T-helper 22 cell (primary cell): ENCODE results near the gene JUN.

ENCODE experiments used
- DNase-seq: peaks from one replicate; pipeline ENCODE4 v3.0.0-alpha.2; 2020; ENCODE audit warnings: low read depth

JUN gene

DNA sequence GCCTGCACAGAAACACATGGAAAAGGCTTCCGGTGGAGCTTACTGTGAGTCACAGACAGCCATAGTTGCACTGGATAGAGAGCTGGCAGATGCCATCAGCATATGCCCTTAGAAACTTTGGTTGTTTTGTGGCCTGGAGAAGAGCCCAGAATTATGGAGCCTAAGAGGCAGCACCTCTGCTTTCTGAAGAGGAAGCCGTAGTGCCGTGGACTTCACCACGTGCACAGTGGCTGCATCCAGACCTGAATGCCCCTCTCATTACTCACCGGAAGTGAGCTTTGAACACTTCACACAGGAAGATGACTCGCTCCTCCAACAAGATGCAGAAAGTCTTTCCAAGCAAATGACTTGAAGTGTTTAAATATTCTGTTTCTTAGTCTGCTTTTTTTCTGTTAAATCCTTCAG, 28.4 kb downstream of the JUN start:
- peak; percentile 14 for DNase-seq

DNA sequence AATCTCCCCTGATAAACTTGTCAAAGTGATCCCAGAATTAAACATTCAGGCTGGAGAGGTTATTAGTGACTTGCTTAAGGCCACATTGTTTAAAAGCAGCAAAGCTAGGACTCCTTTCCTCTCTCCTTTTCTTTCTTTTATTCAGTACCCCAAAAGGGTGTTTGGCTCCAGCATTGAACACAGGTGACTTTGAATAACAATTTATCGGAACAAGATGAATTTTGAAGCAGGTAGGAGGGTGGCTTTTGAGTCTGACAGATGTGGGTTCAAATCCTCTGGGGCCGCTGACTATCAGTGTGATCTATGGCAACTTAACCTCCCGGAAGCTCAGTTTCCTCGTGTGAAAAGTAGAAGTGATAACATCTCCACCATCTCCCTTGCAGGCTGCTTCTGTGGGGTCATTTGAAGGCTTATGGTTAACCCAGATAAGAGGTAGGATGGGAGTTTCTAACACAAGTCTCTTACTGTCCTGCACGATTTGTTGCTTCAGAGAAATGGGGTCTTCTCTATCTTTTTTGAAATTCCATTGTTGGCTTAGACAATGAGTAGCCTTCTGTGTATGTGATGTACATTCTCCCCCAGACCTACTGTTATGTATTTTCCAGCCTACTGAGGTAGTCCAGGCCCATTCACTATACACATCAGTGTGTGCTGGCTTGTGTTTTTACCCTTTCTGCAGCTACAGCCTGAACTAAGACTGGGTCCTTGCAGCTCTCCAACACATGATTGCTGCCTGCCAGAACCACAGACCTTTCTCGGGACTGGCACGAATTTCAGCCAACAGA, 29.0 kb downstream of the JUN start:
- no peak for DNase-seq

DNA sequence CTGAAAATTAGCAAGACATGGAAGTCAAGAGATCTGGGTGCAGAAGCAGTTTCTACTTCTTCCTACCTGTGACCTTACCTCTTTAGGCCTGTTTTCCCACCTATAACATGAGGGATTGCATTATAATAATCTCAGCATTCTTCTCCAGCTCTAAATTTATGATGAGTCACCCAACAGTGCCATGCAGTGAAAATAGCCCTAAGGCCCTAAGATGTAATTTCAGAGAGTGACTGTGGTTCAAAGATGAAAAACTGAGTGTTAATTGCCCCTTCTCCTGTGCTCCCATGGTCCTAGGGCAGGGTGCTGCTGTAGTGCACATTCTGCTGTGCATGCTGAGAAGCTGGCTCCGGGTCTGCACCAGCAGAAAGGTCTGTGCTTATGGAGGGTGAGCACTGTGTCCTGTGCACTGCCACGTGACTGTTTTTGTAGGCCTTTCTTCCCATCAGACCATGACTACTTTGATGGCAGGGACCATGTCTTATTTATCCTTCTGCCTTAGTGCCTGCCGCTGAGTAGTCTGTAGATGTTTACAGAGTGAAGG, 29.7 kb downstream of the JUN start:
- DNase-seq: no peak

DNA sequence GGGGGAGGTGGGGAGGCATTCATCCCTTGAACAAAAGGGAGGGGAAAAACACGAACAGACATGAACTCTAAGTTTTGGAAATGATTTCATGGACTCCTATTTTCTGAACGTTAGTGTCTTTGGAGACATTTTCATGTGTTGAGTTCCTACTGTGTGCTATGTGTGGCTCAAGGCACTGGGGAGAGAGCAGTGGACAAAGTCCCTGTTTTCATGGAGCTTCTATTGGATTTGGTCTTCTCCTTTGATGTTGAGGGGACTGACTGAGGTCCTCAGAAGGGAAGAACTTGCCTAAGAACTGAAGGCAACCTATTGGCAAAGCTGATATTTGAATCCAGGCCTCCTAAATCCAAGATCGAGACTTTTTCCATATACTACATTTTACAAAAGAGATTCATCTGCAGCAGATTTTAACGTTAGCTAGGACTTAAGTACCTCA, 30.4 kb downstream of the JUN start:
- DNase-seq: no peak

DNA sequence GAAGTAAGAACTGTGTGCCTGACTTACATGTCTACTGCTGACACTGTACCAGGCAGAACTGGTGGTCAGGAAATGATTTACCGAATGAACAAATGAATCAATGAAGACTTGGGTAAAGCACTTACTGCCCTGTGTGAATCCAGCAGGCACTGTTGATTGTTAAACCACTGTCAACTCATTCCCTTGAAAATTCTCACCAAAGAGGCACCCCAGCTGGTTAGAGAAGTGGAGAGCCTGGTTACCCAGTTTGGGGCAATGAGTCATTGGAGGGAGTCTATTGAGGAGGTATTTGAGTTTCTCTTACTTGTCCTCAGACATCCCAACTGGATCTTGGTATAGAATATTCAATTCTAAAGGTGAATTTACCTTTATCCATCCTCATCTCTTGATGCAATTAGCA, 34.2 kb downstream of the JUN start:
- no peak for DNase-seq

DNA sequence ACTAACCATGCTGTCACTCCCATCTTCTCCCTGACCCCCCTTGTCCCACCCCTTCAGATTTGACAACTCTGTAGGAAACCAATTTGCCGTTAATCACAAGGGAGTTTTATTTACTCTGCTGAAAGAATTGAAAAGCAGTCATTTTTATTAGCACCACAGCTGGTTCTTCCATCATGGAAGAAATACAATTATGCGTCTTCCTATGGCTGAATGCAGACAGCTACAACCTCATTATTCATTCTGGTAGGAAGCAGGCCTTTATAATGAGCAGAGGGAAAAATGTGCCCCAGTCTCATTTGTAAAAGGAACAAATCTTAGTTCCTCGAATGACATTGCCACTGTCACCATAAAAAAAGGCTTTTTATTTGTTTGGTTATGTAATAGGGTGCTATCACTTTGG, 35.2 kb downstream of the JUN start:
- DNase-seq: no peak

DNA sequence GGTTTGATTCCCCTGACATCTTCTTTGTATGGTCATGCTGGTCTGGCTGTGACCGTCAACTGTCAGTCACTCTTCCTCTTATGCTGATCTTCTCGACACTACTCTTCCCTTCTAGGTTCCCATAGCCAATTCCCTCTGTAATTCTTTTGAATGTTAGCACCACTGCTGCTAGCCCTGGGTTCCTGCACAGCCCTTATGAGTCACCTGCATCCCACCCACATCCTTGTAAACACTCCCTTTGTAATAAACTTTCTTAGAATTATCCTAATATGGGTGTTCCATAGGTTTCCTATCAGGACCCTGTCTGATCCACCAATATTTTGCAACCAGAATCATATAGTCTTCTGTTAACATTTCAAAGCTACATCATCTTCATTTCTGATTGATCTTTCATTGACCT, 37.1 kb downstream of the JUN start:
- DNase-seq: no peak

DNA sequence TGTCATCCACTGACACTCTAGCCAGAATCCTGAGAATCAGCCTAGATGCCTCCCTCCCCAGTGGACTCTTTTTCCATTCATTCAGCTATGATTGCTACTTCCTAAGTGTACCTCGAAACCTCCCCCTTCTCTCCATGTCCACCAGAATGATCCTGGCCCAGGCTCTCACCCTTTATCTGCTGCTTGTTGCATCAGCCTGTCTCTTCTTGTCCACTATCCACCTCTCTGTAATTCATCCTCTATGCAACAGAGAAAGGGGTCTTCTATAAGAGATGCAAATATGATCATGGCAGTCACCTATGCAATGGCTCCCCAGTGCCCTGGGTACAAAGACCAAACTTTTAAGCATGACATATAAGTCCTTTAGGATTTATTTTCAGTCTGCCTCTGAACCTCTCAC, 37.7 kb downstream of the JUN start:
- DNase-seq: no peak

DNA sequence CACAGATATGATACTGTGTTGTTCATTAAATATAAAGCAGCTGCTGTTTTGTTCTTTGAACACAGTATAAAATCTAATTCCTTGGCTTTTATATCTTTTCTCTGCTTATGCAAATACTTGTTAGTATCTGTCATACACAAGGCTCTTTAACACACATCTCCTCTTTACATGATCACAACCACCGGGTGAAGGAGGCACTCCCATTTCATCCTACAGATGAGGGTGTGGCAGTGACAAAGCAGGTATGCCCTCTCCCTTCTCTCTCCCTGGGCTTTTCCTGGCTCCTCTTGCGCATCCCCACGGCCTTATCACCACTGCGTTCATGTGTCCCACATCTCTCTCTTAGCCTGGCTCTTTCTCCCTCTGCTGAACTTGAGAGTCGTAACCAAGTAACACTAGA, 38.2 kb downstream of the JUN start:
- no peak for DNase-seq

DNA sequence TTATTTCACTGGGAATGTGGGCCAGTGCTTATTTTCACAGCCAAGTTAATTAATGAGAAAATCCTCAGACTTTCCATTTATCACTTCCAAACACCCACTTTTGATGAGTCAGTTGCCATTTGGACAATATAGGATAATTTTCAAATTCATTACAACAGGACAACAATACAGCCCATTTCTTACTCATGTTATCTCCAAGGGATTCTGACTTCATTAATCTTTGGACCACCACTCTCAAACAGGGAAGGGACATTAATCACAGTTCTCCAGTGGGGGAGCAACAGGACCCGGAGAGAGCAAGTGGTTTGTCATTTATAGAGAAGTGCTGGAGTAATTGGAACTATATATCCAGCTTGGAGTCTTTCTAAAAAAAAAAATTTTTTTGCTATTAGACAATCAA, 38.7 kb downstream of the JUN start:
- no peak for DNase-seq

DNA sequence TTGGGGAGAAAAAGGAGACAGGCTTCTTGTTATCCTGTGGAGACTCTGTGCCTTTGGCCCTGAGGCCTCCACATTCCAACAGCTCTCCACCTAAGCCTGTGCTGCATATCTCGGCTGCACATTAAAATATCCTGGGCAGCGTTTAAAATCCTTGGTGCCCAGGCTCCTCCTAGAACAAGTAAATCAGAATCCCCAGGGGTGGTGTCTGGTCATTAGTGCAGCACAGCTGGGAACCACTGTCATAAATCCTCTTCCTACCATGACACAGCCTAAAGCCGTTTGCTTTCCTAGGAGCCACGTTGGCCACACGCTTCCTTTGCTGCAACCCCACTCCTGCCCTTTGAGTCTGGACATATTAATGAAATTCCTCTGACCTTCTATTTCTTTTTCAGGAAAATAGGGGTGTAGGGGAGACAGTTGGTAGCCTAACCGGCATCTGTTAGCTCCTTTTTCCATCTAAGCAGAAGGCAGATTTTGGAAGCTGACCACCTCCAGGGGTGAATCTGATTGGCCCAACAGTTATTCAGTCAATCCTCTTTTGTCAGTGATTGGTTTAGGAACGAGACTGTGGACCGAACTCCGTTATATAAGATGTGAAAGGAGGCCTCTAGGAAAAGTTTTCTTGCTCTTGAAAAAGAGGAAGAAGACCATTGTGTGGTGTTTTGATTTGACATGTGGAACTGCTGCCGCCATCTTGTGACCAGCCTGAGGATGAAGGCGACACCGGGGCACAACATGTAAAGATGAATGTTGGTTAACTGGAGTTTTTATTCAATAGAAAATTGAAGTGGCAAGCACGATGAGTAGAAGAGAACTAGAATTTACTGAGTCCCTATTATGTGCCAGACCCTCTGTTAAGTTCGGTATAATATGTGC, 41.9 kb downstream of the JUN start:
- DNase-seq: no peak

DNA sequence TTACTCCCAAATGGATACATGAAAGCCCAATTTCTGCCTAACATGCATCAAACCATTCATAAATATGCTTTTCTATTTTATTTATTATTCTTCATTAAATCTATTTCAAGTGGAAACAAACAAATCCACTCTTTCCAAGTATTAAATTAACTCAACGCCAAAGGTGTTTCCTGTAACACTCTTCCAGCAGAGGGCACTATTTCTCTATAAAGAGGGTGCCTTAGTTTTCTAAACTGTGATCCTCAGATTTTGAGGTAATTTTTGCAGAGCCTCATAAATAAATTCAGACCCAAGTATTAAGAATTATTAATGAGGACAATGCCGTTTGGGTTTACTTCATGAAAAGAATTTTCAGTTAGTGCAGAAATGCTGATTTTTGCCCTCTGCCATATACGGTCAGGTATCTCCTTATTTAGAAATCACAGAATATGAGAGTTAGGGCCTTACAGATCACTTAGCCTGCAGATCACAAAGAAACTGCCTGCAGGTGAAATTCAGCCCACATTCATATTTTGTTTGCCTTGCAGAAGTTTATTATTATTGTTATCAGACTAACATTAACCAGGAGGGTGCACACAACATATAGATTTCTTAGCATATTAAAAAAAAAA, 43.9 kb downstream of the JUN start:
- no peak for DNase-seq

DNA sequence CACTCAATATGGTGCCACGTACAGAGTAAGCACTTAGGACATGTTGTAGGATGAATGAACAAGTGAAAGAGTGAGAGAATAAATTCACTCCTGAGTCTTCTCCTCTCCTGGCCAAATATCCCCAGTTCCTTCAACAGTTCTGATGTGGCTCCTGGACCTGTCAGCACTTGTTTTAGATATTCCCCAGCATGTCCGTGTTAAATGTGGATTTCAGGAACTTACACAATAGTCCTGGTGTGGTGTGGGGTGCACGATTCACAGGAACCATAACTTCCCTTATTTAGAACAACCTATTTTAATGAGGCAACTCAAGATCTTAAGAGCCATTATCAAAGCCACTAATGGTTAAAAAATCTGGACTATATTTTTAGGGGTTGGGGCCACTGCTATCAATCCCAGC, 45.0 kb downstream of the JUN start:
- DNase-seq: no peak

DNA sequence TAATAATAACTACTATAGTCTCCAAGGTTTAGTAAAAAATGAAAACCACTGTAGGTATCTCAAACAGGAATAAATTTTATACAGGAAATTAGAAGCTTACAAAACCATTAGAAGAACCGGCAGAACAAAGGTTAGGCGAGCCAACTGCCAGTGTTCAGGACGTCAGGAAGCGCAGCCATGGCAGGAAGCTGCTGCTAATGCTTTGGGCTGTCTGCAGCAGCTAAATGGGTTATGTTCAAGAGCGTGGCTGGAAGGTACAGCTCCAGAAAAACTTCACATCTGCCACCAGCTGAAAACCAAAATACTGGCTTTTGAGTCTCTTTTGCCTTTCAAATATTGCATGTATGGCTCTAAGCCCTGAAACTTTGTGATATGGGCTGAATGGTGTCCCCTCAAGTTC, 48.3 kb downstream of the JUN start:
- DNase-seq: no peak

DNA sequence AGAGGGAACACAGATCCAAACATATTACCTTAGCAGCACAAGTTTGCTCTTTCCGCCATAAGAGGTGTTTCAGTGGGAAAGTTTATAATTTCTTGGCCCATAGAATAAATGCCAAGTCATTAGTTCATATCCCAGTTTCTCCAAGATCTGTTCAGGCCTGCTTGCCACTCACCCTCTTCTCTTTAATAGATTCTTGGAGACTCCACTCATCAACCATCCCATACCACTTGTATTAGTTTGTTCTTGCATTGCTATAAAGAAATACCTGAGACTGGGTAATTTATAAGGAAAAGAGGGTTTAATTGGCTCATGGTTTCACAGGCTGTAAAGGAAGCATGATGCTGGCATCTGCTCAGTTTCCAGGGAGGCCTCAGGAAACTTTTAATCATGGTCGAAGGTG, 49.2 kb downstream of the JUN start:
- no peak for DNase-seq

DNA sequence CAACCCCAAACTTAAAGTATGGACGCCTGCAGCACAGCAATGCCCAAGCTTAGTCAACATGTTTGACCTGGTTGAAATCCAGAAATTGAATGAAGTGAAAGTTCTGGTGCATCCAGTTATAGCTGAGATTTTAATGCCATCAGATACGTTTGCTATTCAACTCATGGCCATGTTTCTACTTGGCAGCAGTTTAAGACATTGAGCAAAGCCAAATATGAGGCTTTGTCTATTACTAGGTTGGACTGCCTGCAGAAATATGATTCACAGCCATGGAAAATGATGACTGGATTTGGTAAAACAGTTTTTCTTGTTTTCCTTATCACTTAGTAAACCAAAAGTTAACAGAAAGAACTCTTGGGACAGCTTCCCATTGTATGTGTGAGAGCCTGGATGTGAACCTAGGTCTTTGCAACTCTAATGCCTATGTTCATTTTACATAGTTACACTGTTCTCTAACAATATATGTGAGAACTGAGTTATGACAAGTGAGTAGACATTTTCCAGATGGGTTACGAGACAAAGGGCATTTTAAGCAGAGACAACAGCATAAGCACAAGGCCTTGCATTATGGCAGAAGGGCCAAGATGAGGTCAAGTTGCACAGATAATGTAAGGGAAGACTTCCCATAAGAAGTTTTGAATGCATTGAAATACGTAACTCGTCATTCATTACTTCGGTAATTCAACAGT, 51.6 kb downstream of the JUN start:
- DNase-seq: no peak
